ENCODE data around the gene POLE.

POLE gene, protein sequence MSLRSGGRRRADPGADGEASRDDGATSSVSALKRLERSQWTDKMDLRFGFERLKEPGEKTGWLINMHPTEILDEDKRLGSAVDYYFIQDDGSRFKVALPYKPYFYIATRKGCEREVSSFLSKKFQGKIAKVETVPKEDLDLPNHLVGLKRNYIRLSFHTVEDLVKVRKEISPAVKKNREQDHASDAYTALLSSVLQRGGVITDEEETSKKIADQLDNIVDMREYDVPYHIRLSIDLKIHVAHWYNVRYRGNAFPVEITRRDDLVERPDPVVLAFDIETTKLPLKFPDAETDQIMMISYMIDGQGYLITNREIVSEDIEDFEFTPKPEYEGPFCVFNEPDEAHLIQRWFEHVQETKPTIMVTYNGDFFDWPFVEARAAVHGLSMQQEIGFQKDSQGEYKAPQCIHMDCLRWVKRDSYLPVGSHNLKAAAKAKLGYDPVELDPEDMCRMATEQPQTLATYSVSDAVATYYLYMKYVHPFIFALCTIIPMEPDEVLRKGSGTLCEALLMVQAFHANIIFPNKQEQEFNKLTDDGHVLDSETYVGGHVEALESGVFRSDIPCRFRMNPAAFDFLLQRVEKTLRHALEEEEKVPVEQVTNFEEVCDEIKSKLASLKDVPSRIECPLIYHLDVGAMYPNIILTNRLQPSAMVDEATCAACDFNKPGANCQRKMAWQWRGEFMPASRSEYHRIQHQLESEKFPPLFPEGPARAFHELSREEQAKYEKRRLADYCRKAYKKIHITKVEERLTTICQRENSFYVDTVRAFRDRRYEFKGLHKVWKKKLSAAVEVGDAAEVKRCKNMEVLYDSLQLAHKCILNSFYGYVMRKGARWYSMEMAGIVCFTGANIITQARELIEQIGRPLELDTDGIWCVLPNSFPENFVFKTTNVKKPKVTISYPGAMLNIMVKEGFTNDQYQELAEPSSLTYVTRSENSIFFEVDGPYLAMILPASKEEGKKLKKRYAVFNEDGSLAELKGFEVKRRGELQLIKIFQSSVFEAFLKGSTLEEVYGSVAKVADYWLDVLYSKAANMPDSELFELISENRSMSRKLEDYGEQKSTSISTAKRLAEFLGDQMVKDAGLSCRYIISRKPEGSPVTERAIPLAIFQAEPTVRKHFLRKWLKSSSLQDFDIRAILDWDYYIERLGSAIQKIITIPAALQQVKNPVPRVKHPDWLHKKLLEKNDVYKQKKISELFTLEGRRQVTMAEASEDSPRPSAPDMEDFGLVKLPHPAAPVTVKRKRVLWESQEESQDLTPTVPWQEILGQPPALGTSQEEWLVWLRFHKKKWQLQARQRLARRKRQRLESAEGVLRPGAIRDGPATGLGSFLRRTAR (N-terminal part only)

GRCh38 chr12:132687211-132688164, at the start of gene POLE, which contains the start of gene PXMP2:
Gene POLE (minus strand): TSS chr12:132687342. CDS start chr12:132687315, 27 bp downstream.
Gene PXMP2 (plus strand): TSS chr12:132687587. CDS start chr12:132687671, 84 bp downstream.
- peak; percentile 89 for DNase-seq (ENCODE audit: low read depth)

- no peak for DNase-seq (ENCODE audit: low read depth)
Observed at GRCh38 chr12:132736913-132737312, 49.8 kb upstream of the POLE start.

DNA sequence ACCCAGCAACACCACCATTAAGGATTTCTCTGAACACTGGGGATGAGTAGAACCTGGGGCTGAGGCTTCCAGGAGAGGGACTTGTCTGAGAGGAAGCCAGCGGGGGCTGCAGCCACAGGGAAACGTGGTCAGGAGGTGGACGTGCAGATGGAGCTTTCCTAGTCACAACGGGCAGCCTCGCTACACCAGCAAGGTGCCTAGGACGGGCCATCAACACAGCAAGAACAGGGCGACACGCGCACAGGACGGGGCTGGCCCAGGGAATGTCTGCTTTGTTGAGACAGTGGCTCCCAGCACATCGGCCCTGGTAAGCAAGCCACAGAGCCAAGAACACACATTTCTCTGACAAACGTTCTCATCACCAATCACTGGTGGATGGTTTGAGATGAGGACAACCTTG, 49.2 kb upstream of the POLE start:
- DNase-seq (ENCODE audit: low read depth): no peak

DNA sequence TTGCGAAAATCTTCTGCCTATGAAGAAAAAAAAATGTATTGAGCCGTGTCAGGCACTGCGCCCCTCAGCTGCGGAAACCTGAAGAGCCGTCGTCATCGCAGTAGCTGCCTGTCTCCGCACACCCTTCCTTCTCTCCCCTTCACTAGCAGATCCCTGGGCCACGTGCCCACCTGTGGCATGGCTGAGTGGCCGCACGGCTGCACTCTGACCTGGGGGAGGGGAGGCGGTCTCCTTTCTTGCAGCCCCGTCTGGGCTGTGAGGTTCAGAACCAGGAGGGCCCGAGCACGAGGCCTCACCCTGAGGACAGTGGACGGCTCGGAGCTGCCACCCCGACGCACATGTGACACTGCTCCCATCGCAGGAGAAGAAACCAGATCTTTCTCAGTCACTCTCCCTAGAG, 48.4 kb upstream of the POLE start:
- no peak for DNase-seq (ENCODE audit: low read depth)

GRCh38 chr12:132734206-132734605, 47.1 kb upstream of the POLE start:
- no peak for DNase-seq (ENCODE audit: low read depth)

- DNase-seq (ENCODE audit: low read depth): no peak
Observed at GRCh38 chr12:132731574-132731973, 44.4 kb upstream of the POLE start.

- DNase-seq (ENCODE audit: low read depth): no peak
Observed at GRCh38 chr12:132730353-132730752, 43.2 kb upstream of the POLE start.

- DNase-seq (ENCODE audit: low read depth): no peak
Observed at GRCh38 chr12:132729541-132730320, 42.6 kb upstream of the POLE start.

DNA sequence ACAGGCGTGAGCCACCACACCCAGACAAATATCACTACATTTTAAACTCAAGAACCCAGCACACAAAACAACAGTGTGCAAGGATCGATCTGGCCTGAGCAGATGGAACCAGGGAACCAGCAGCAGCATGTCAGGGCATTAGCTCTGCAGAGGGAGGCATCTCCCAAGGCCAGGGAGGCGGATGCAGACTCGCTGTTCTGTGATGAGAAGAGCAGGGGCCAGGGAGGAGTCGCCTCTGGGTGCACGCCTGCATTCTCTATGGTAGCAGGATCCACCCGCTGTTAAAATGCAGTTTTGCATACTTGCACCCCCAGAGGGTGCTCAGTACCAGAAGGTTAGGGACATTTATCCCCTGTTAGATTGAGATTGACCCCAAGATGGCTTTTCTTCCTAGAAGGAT, 41.4 kb upstream of the POLE start:
- DNase-seq (ENCODE audit: low read depth): no peak

DNA sequence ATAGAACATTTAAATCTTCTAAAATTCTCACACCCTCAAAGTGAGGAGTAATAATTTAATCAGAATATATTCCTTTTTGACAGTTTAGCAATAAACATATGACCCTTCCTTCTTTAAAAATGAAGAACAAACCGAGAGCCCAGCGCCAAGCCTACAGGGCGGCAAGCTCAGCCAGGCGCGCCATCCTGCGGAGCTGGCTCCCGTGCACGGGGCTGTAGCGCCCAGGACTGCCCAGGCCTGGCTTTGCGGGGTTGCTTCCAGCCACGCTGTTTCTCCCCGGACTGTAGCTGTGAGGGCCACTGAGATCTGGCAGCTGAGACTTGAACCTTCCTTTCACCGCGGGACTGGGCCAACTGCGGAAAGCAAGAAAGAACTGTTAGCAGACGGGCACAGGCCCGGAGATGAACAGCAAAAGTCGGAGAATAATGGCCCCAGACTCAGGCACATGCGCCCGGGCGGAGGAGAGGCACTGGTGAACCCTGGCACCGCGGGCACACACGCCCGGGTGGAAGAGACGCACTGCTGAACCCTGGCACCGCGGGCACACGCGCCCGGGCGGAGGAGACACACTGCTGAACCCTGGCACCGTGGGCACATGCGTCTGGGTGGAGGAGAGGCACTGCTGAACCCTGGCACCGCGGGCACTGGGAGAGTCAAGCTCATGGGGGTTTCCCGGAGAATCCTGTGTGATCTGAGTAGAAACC, 40.1 kb upstream of the POLE start:
- DNase-seq (ENCODE audit: low read depth): no peak

- no peak for DNase-seq (ENCODE audit: low read depth)
Observed at GRCh38 chr12:132726386-132726785, 39.2 kb upstream of the POLE start.

- no peak for DNase-seq (ENCODE audit: low read depth)
Observed at GRCh38 chr12:132724506-132725241, 37.5 kb upstream of the POLE start.

- no peak for DNase-seq (ENCODE audit: low read depth)
Observed at GRCh38 chr12:132723764-132724140, 36.6 kb upstream of the POLE start.

DNA sequence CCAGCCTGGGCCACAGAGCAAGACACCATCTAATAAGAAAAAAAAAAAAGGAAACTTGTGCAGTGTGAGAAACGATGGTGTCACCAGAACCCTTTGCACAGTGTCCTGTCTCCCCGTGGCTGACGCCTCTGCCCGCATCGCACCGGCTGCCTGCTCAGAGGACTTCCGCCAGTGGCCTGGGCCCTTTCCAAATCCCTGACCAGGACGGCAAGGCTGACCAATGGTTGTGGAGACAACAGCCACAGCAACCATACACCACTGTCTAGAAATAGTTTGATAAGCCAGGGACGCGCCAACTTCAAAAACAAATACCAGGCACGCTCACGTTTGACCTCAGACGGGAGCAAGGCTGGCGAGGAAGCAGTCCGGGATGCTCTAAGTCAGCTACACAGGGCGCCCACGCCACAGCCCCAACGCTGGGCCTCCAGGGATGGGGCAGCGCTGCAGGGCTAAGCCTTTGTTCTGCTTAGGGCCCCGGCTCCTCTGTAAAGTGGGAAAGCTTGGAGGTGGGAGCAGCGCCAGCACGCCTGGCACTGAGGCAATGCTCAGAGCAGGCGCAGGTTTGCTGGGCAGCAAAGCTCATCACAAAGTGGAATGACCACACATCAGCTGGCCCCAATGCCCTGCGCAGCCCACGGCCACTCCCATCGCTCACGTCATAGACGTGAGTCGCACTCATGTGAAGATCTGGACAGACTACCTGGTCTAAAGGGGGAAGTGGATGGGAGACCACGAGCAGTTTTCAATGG, 36.0 kb upstream of the POLE start:
- DNase-seq (ENCODE audit: low read depth): no peak

DNA sequence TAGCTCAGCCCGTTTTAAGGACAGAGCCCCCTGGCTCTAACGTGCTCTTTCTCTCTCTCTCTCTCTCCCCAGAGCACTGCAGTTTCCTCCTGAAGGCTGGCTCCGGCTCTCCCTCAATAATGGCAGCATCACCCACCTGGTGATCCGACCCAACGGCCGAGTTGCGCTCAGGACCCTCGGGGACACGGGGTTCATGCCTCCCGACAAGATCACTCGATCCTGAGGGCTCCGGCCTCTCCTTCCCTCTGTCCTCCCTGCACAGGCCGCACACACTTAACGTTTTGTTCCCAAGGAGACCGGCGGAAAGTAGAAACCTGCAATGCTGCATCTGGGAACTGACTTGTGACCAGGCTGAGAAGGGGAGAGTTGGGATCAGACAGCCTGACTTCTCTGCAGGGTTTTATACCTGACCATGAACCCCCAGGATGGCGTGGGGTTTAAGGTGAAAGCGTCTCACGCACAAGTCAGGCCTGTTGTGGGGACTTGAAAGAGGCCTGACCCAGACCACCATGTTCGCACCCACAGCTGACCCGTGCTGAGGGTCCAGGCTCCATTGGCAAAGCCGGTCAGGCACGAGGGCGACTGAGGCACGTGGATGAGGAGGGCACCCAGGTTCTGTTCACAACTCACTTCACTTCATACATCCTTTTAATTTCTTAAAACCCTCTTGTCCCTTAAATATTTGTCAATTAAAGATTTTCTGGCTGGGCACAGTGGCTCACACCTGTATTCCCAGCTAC, 33.6 kb upstream of the POLE start:
- no peak for DNase-seq (ENCODE audit: low read depth)

DNA sequence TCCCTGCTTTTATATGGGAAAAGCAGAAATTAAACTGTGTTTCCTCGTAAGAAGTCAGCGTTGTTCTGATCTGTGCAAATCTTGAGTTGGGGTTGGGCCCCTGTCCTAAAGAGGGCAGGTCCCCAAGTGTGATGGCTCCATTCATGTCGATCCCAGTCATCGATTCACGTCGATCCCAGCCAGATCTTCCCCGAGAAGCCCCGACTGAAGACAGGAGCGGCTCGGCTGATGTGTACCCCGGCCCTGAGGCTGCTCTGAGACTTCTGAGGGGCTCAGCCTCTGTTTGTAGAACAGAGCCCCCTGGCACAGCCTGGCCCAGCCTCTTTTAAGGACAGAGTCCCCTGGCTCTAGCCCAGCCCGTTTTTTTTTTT, 32.8 kb upstream of the POLE start:
- no peak for DNase-seq (ENCODE audit: low read depth)
